Chondrocyte (in vitro differentiated cells): Measurements from ENCODE around the gene AP1B1. TPM values are rescaled to one million over a fixed set of nuclear protein-coding genes. Genes with fewer than 3 reads are reported as not detected.

Experiments
- DNase-seq: peaks from one replicate; pipeline ENCODE4 v3.0.0; 2021; ENCODE audit warnings: mixed read lengths, low spot score
- H3K27ac Mint-ChIP-seq: one replicate; pipeline ENCODE4 v1.8.0; 2021; ENCODE audit warnings: mild to moderate bottlenecking, moderate library complexity, mixed read lengths; ENCODE audit not compliant: unreplicated experiment
- H3K27me3 Mint-ChIP-seq: 2 replicates; pipeline ENCODE4 v1.8.0; 2021; ENCODE audit warnings: low read depth, mixed read lengths
- H3K36me3 Mint-ChIP-seq: 2 replicates; pipeline ENCODE4 v1.8.0; 2021; ENCODE audit warnings: low read depth, mixed read lengths
- H3K4me1 Mint-ChIP-seq: 2 replicates; pipeline ENCODE4 v1.8.0; 2021; ENCODE audit warnings: low read depth, mild to moderate bottlenecking, mixed read lengths
- H3K4me3 Mint-ChIP-seq: one replicate; pipeline ENCODE4 v1.8.0; 2021; ENCODE audit warnings: mild to moderate bottlenecking, moderate library complexity, mixed read lengths; ENCODE audit not compliant: unreplicated experiment
- H3K9me3 Mint-ChIP-seq: 2 replicates; pipeline ENCODE4 v1.8.0; 2021; ENCODE audit warnings: low read depth, mixed read lengths
- CTCF ChIP-seq: fragments of 200-600 bp; sonication (generic); IDR thresholded peaks from 2 replicates; pipeline ENCODE4 v1.5.0; 2021; ENCODE audit warnings: antibody characterized with exemption, mild to moderate bottlenecking, moderate library complexity
- total RNA-seq: library from RNA; stranded (reverse); gene quantifications from 3 replicates; pipeline ENCODE4 v1.2.1, GENCODE V29; 2021

AP1B1 gene
- total RNA-seq, 1 donor from 2014 or later, result 42.0 TPM

- Mint-ChIP-seq H3K36me3 (peaks cover 13% of the 10 kb centered on the region), H3K4me3 (peak overlapping the region; percentile 49), H3K27ac (no peak overlapping the region), H3K4me1 (peaks cover 24% of the 10 kb centered on the region), H3K9me3 (no peaks in the 10 kb centered on the region), H3K27me3 (peaks cover 14% of the 10 kb centered on the region)
- TF ChIP-seq CTCF, result no peak
- peak; percentile 89 for DNase-seq
These were observed 73.7 kb downstream of the AP1B1 start for GRCh38 chr22:29314537-29315285.

- peaks cover 33% of the 10 kb centered on the region for H3K4me1 Mint-ChIP-seq
- H3K4me3 Mint-ChIP-seq, result peak overlapping the region; percentile 49
- H3K9me3 Mint-ChIP-seq, result no peaks in the 10 kb centered on the region
- no peak overlapping the region for H3K27ac Mint-ChIP-seq
- H3K27me3 Mint-ChIP-seq, result peaks cover 14% of the 10 kb centered on the region
- TF ChIP-seq CTCF, result no peak
- DNase-seq, result peak; percentile 92
- H3K36me3 Mint-ChIP-seq, result peaks cover 13% of the 10 kb centered on the region
These were observed 74.5 kb downstream of the AP1B1 start for GRCh38 chr22:29313576-29314466.

- H3K36me3 Mint-ChIP-seq, result peaks cover 13% of the 10 kb centered on the region
- peak; percentile 71 for TF ChIP-seq CTCF
- H3K4me3 Mint-ChIP-seq, result no peak overlapping the region
- no peaks in the 10 kb centered on the region for H3K9me3 Mint-ChIP-seq
- H3K27me3 Mint-ChIP-seq, result peaks cover 14% of the 10 kb centered on the region
- H3K27ac Mint-ChIP-seq, result no peak overlapping the region
- DNase-seq, result no peak
- peaks cover 40% of the 10 kb centered on the region for H3K4me1 Mint-ChIP-seq
These were observed 75.2 kb downstream of the AP1B1 start for GRCh38 chr22:29313126-29313575.

GRCh38 chr22:29312218-29313125, 75.9 kb downstream of the AP1B1 start:
- TF ChIP-seq CTCF, result no peak
- Mint-ChIP-seq H3K36me3 (peaks cover 13% of the 10 kb centered on the region), H3K9me3 (no peaks in the 10 kb centered on the region), H3K4me1 (peaks cover 45% of the 10 kb centered on the region), H3K4me3 (no peak overlapping the region), H3K27ac (peak overlapping the region; percentile 78), H3K27me3 (peaks cover 14% of the 10 kb centered on the region)
- DNase-seq, result peak; percentile 33
